ENCODE data around the gene DARS1. TPM values are rescaled to one million over a fixed set of nuclear protein-coding genes. Genes with fewer than 3 reads are reported as not detected.

DARS1 gene
- total RNA-seq, 4 donors from 2014 or later: 115 to 176 (median 156) TPM

DNA sequence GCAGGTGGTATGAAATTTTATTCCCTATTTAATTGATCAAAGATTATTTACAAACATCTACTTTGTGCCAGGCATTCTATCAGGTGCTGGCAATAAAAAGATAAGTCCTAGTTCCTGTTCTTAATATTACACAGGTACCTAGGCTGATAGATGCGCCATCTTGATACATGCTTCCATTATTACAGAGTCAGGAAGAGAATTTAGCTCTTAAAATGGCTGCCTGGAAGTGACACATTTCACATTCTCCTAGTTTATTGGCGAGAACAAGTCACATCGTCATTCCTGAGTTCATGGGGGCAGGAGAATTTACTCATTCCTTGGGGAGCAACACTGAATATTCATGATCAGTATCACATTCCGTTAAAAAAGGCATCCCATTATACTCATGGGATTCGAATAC lies 1.1 kb upstream of the DARS1 start:
- peaks cover 0 to 38% (median 3%) of the 10 kb centered on the region in 3 donors for H3K4me1 ChIP-seq
- peak overlapping the region in 1 of 4 donors; percentile 96 for H3K27ac ChIP-seq
- WGBS, 2 donors (ENCODE audit: low coverage in 1 of 2): 90 to 98% methylated on average over 2 to 5 of the region's 5 CpGs
- peaks cover 0 to 15% of the 10 kb centered on the region in 2 donors for H3K36me3 ChIP-seq
- TF ChIP-seq POLR2AphosphoS5 (IDR thresholded peaks at IDR 0.05): no peak
- no peak for TF ChIP-seq POLR2A (IDR thresholded peaks at IDR 0.05)
- no peak for TF ChIP-seq EP300 (IDR thresholded peaks at IDR 0.05)
- no peak for TF ChIP-seq CTCF (IDR thresholded peaks at IDR 0.05)
- no peaks in the 10 kb centered on the region for H3K9me3 ChIP-seq
- no peak overlapping the region for H3K4me3 ChIP-seq
- ATAC-seq: no peak
- no peaks in the 10 kb centered on the region for H3K27me3 ChIP-seq

- ATAC-seq: peak; percentile 57
Measured at GRCh38 chr2:135985826-135986393, 484 bp upstream of the DARS1 start.

DNA sequence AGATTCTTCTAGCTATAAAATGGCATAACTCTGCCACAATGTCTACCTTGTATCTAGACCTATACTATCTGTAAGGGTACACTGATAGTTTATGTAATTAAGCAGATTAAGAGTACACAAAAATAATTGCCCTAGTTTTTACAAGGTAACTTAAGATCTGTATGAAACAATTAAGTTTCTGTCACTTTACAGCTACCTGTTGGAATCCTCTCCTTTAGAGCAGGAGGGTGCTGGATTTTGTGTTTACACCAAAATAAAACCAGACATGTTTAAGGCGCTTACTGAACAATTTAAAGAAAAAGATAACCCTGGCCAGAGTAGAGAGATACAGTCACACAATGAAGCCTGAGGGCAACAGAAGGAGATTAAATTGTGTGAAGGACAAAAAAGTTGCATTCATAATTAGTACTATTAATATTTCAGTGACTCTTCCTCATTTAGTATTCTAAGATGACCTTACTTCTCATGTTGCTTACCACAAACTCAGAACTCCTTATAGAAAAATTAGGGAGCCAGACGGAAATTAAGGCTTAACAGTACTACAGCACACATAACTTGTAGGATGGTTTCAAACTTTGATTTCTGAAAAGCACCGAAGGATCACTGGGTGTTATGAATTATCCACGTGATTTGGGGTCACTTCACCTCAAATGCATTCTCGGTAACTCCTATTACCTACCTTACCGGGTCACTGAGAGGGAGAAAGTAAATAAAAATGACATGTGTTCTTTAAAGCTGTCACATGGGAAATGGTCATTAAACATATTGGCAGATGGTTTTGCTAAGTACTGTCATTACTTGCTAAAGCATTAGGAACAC lies 1.0 kb downstream of the DARS1 start:
- H3K36me3 ChIP-seq: peaks cover 0 to 15% of the 10 kb centered on the region in 2 donors
- no peaks in the 10 kb centered on the region for H3K9me3 ChIP-seq
- WGBS, 2 donors (ENCODE audit: low coverage in 1 of 2): 8 to 10% methylated on average over 6 of the region's 6 CpGs
- peak overlapping the region; percentile 92 to 97 (median 96) for H3K27ac ChIP-seq
- peak overlapping the region; percentile 83 to 89 for H3K4me3 ChIP-seq
- no peak for ATAC-seq
- no peak for TF ChIP-seq POLR2A (IDR thresholded peaks at IDR 0.05)
- H3K4me1 ChIP-seq: peaks cover 2 to 59% (median 14%) of the 10 kb centered on the region in 3 donors
- no peaks in the 10 kb centered on the region for H3K27me3 ChIP-seq

More at GRCh38 chr2:135985826-135986393, 484 bp upstream of the DARS1 start:
- peaks cover 0 to 44% (median 7%) of the 10 kb centered on the region in 3 donors for H3K4me1 ChIP-seq
- H3K4me3 ChIP-seq: peak overlapping the region; percentile 83 to 89
- H3K27me3 ChIP-seq: no peaks in the 10 kb centered on the region
- H3K36me3 ChIP-seq: peaks cover 0 to 15% of the 10 kb centered on the region in 2 donors
- H3K27ac ChIP-seq: peak overlapping the region; percentile 92 to 97 (median 96)
- WGBS, 2 donors (ENCODE audit: low coverage in 1 of 2): 68 to 77% methylated on average over 5 of the region's 19 CpGs
- H3K9me3 ChIP-seq: no peaks in the 10 kb centered on the region
- TF ChIP-seq EP300 (IDR thresholded peaks at IDR 0.05): no peak
- TF ChIP-seq POLR2A (IDR thresholded peaks at IDR 0.05): no peak
- no peak for TF ChIP-seq POLR2AphosphoS5 (IDR thresholded peaks at IDR 0.05)
- no peak for TF ChIP-seq CTCF (IDR thresholded peaks at IDR 0.05)

DNA sequence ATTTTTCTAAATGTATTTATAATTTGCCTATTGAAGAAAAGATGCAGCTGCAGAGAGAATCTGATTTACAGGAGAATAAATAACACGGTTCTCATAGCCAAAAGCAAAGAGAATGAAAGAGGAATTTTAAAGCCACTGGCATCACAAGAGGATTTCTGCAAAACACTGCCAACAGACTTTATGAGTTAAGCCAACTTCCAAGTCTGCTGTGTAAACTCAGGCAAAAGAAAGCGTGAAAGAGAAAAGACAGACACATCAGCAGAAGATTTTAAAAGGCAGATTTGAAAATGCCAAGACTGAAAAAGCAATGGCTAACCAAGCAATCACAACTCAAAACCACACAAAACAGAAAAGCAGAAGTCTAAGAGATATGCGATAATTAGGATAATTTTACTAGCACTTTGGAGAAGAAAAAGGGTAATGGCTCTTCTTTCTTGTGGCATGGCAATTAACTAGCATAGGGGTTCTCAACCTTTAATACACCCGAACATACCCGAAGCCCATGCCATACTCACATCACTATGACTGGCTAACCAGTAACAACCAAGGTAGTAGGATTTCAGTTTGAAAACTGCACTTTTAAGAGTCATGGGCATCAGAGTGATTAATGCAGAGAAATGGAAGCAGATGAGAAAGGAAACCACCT lies 4.9 kb downstream of the DARS1 start:
- Histone ChIP-seq H3K9me3 (no peaks in the 10 kb centered on the region), H3K27ac (peak overlapping the region; percentile 39 to 96 (median 61)), H3K27me3 (no peaks in the 10 kb centered on the region), H3K4me3 (no peak overlapping the region), H3K36me3 (peaks cover 0 to 43% of the 10 kb centered on the region in 2 donors), H3K4me1 (peaks cover 2 to 79% (median 14%) of the 10 kb centered on the region in 3 donors)
- 39 to 44% methylated on average over 5 of the region's 5 CpGs for WGBS, 2 donors (ENCODE audit: low coverage in 1 of 2)
- ATAC-seq: no peak
- peak; percentile 37 for TF ChIP-seq POLR2AphosphoS5 (IDR thresholded peaks at IDR 0.05)
- no peak for TF ChIP-seq POLR2A (IDR thresholded peaks at IDR 0.05)

- H3K4me1 ChIP-seq: peaks cover 2 to 54% (median 6%) of the 10 kb centered on the region in 3 donors
- ATAC-seq: no peak
- no peak overlapping the region for H3K4me3 ChIP-seq
- H3K27ac ChIP-seq: peak overlapping the region in 2 of 4 donors; percentile 2 to 36
- TF ChIP-seq CTCF (IDR thresholded peaks at IDR 0.05) (no peak), EP300 (IDR thresholded peaks at IDR 0.05) (no peak)
- no peaks in the 10 kb centered on the region for H3K27me3 ChIP-seq
- 100% methylated on average over 1 of the region's 2 CpGs; no CpG with 5 or more reads in 1 of the 2 donors for WGBS, 2 donors (ENCODE audit: low coverage in 1 of 2)
- peaks cover 0 to 10% (median 0%) of the 10 kb centered on the region in 3 donors for H3K9me3 ChIP-seq
- peaks cover 0 to 53% of the 10 kb centered on the region in 2 donors for H3K36me3 ChIP-seq
Measured at GRCh38 chr2:135975702-135976101, 9.7 kb downstream of the DARS1 start.
